AG09319 (cell line): ENCODE results near the gene CEP55.
A peak's percentile ranks its signal among the peaks of the same experiment; 100 is the strongest.

Source experiments
- DNase-seq: peaks from one replicate; pipeline ENCODE4 v3.0.0-alpha.2; 2010; ENCODE audit warnings: low read depth; ENCODE audit errors: extremely low read depth
- TF ChIP-seq, protein P1 (sequence below): IDR thresholded peaks from 2 replicates; pipeline ENCODE4 v1.5.1; 2011; ENCODE audit warnings: low read depth, mild to moderate bottlenecking, inconsistent platforms, low read length, moderate library complexity

The CEP55 gene

DNA sequence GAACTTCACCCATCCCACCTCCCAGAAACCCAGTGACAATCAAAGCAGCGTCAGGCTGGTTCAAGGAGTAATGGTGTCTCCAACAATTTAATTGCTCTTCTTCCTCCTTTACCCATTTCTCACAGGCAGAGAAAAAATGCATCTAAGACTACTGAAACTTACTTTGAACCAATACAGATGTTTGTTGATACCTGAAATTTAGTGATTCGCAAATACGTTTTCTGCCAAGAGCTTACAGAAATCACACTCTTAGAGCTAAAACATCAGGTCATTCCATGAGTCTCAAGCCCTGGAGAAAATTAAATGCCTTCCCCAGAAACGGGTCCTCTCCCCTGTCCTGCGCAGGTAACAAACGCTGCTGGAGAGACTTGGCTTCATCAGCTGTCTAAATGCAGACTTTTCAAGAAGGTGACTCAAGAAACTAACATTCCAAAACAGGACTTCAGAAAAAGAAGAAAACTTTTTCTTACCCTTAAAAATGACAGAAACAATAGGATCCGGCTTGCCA lies 14.7 kb upstream of the CEP55 start:
- TF ChIP-seq, protein P1, sequence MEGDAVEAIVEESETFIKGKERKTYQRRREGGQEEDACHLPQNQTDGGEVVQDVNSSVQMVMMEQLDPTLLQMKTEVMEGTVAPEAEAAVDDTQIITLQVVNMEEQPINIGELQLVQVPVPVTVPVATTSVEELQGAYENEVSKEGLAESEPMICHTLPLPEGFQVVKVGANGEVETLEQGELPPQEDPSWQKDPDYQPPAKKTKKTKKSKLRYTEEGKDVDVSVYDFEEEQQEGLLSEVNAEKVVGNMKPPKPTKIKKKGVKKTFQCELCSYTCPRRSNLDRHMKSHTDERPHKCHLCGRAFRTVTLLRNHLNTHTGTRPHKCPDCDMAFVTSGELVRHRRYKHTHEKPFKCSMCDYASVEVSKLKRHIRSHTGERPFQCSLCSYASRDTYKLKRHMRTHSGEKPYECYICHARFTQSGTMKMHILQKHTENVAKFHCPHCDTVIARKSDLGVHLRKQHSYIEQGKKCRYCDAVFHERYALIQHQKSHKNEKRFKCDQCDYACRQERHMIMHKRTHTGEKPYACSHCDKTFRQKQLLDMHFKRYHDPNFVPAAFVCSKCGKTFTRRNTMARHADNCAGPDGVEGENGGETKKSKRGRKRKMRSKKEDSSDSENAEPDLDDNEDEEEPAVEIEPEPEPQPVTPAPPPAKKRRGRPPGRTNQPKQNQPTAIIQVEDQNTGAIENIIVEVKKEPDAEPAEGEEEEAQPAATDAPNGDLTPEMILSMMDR, result no peak
- DNase-seq, result no peak

GRCh38 chr10:93482145-93482834 lies 14.1 kb upstream of the CEP55 start, which contains the start of gene MYOF:
MYOF (minus strand) TSS chr10:93482334; CDS start chr10:93482194, 140 bp downstream.
- TF ChIP-seq, protein P1, result peak; percentile 58
- DNase-seq, result peak; percentile 79

DNA sequence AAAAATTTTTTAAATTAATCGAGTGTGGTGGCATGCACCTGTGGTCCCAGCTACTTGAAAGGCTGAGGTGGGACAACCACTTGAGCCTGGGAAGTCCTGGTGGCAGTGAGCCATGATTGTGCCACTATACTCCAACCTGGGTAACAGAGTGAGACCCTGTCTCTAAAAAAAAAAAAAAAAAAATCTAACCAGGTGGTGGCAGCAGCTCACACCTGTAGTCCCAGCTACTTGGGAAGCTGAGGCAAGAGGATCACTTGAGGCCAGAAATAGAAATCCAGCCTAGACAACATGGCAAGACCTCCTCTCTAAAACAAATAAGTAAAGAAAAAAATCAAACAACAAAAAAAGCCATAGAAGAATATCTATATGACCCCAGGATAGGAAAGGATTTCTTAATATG lies 10.7 kb upstream of the CEP55 start:
- no peak for DNase-seq
- TF ChIP-seq, protein P1, result no peak

- TF ChIP-seq, protein P1, result no peak
- DNase-seq, result no peak
Measured at GRCh38 chr10:93488956-93489528, 7.4 kb upstream of the CEP55 start.

- TF ChIP-seq, protein P1, result no peak
- no peak for DNase-seq
Measured at GRCh38 chr10:93491602-93492121, 4.8 kb upstream of the CEP55 start.

DNA sequence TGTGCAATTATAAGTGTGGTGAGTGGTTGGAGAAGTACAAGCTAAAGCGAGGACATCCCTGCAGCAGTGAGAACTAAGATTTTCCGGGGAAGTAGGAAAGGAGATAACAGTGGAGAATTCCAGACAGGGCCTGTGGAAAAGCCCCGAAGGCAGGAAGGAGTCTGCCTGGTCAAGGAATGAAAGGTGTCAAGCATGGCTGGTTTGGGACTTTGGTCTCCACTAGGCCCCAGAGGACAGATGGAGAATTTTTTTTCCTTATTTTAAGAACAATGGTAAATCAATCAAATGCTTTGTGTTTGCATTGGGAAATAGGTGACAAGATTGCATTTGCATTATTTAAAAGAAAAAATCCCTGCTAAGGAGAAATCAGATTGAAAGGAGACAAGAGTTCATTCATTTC lies 3.2 kb upstream of the CEP55 start:
- TF ChIP-seq, protein P1, result no peak
- DNase-seq, result no peak

- TF ChIP-seq, protein P1, result no peak
- no peak for DNase-seq
Measured at GRCh38 chr10:93494494-93494893, 1.9 kb upstream of the CEP55 start.
